Measurements from ENCODE around the gene OR1D5.

OR1D5 gene

DNA sequence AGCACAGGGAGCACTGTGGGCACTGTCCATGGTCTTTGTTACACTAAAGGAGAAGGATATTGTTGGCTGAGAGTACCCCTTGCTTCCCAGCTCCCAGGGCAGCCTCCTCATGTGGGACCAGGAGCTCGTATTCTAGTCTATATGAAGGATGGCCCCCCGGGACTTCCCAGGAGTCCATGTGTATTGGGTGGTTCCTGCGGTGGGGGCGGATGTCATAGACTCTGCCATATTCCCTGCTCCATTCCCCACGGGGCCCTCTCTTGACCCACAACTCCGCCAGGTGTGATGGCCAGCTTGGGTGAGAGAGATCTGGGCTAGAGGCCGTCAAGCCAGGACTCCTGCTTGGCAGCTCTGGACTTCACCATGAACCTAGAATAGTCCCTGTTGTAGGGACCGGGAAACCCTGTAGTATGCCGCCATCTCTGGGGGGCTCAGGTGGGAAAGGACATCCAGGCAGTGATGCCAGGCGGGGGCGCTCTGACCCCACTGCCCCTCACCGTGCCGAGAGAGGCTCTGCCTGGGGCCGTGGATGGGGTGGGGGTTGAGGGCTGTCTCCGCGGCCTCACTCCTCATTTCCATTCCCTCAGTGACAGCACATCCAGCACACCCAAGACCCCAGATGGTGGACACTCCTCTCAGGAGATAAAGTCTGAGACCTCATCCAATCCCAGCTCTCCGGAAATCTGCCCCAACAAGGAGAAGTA is 37.8 kb downstream of the OR1D5 start:
- H3K4me1 Mint-ChIP-seq (ENCODE audit: low read depth): no peaks in the 10 kb centered on the region
- no peak overlapping the region for H3K27ac Mint-ChIP-seq
- H3K36me3 Mint-ChIP-seq: peaks cover 33% of the 10 kb centered on the region
- H3K27me3 Mint-ChIP-seq: no peaks in the 10 kb centered on the region
- H3K4me3 Mint-ChIP-seq: no peak overlapping the region
- peaks cover 12% of the 10 kb centered on the region for H3K9me3 Mint-ChIP-seq (ENCODE audit: low read depth)

DNA sequence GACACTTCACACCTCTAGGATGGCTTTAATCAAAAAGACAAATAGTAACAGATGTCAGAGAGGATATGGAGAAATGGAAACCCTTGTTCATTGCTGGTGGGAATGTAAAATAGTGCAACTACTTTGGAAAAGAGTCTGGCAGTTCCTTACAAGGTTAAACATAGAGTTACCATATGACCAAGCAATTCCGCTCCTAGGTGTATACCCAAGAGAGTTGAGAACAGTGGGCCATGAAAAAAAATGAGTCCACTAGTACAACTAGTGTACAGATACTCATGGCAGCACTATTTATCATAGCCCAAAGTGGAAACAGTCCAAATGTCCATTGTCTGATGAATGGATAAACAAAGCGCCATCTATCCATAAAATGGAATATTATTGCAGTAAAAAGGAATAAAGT is 39.1 kb downstream of the OR1D5 start:
- Mint-ChIP-seq H3K4me1 (ENCODE audit: low read depth) (no peaks in the 10 kb centered on the region), H3K36me3 (peaks cover 31% of the 10 kb centered on the region), H3K9me3 (ENCODE audit: low read depth) (peaks cover 12% of the 10 kb centered on the region), H3K27ac (no peak overlapping the region), H3K4me3 (no peak overlapping the region), H3K27me3 (no peaks in the 10 kb centered on the region)

DNA sequence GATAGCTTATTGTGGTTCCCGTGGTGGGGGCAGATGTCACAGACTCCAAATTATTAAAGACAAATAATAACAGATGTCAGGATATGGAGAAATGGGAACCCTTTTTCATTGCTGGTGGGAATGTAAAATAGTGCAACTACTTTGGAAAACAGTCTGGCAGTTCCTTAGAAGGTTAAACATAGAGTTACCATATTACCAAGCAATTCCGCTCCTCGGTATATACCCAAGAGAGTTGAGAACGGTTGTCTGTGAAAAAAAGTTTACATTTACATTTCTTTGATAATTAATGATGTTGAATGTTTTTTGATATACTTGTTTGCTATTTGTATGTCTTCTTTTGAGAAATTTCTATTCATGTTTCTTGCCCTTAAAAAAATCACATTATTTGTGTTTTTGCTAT is 41.2 kb downstream of the OR1D5 start:
- no peaks in the 10 kb centered on the region for H3K4me1 Mint-ChIP-seq (ENCODE audit: low read depth)
- peaks cover 12% of the 10 kb centered on the region for H3K9me3 Mint-ChIP-seq (ENCODE audit: low read depth)
- H3K27ac Mint-ChIP-seq: no peak overlapping the region
- H3K4me3 Mint-ChIP-seq: no peak overlapping the region
- H3K27me3 Mint-ChIP-seq: no peaks in the 10 kb centered on the region
- H3K36me3 Mint-ChIP-seq: peaks cover 30% of the 10 kb centered on the region

DNA sequence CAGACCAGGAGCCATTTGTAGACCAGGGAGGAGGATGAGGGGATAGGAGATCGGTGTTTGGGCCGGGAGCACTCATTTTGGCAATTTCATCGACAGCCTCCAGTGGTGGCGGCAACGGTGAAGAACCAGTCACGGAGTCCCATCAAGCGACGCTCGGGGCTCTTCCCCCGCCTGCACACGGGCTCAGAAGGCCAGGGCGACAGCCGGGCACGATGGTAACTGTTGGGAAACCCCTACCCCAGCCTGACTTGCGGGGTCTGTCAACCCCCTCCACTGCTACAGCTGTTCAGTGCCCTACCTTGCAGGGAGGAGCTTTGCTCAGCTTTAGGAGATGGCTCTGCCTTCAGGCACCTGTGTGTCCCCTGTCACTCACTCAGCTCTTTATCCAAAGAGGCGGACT is 43.0 kb downstream of the OR1D5 start:
- H3K9me3 Mint-ChIP-seq (ENCODE audit: low read depth): peaks cover 12% of the 10 kb centered on the region
- no peak overlapping the region for H3K4me3 Mint-ChIP-seq
- no peak overlapping the region for H3K27ac Mint-ChIP-seq
- H3K27me3 Mint-ChIP-seq: no peaks in the 10 kb centered on the region
- H3K4me1 Mint-ChIP-seq (ENCODE audit: low read depth): no peaks in the 10 kb centered on the region
- peaks cover 30% of the 10 kb centered on the region for H3K36me3 Mint-ChIP-seq

DNA sequence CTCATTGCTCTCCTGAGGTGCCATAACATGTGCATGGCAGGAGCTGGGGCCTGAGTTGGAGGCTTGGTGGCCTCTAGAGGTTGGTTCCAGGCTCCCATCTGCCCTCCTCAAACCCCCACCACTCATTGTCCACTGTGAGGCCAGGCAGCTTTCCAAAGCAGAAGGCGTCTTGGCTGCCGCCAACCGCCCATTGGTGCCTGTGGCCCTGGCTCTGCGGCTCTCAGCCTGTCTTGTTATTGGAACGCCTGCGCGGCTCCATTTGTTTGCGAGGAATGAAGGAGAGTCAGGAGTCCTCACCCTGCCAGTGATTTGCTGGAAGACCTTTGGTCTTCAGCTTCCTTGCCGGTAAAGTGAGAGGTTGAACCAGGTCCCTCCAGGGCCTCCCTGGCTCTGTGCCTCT is 43.6 kb downstream of the OR1D5 start:
- no peak overlapping the region for H3K4me3 Mint-ChIP-seq
- H3K27me3 Mint-ChIP-seq: no peaks in the 10 kb centered on the region
- peaks cover 12% of the 10 kb centered on the region for H3K9me3 Mint-ChIP-seq (ENCODE audit: low read depth)
- no peaks in the 10 kb centered on the region for H3K4me1 Mint-ChIP-seq (ENCODE audit: low read depth)
- peaks cover 30% of the 10 kb centered on the region for H3K36me3 Mint-ChIP-seq
- no peak overlapping the region for H3K27ac Mint-ChIP-seq

DNA sequence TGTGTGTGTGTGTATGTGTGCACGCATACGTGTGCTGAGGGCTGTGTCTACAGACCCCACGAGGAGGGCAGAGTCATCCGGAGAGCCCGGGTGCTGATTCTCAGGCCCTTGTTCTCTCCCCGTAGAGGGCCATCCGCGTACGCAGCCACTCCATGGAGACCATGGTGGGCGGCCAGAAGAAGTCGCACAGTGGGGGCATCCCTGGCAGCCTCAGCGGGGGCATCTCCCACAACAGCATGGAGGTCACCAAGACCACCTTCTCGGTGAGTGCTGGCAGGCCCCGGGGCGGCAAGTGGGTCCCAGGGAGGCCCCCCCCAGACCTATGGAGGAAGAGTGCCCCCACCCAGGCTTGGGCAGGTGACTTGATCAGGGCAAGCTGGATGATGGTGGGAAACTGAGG is 45.5 kb downstream of the OR1D5 start:
- Mint-ChIP-seq H3K27me3 (no peaks in the 10 kb centered on the region), H3K27ac (no peak overlapping the region), H3K9me3 (ENCODE audit: low read depth) (peaks cover 8% of the 10 kb centered on the region), H3K4me1 (ENCODE audit: low read depth) (no peaks in the 10 kb centered on the region), H3K36me3 (peaks cover 25% of the 10 kb centered on the region), H3K4me3 (no peak overlapping the region)

DNA sequence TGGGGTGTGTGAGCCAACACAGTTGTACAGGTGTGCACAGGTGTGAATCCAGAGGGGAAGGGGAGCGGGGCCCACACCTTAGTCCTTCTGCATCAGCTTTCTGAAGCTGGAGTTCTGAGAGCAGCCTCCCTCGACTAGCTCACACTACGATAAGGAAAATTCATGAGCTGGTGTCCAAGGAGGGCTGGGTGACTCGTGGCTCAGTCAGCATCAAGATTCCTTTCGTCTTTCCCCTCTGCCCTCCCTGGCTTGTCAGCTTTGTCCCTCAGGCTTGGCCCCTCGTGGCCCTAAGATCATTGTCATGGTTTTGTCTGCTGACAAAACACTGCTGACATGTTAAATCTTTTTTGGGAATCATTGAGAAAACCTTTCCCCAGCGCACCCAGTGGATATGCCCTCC is 47.5 kb downstream of the OR1D5 start:
- H3K27ac Mint-ChIP-seq: no peak overlapping the region
- H3K4me1 Mint-ChIP-seq (ENCODE audit: low read depth): no peaks in the 10 kb centered on the region
- H3K27me3 Mint-ChIP-seq: no peaks in the 10 kb centered on the region
- H3K36me3 Mint-ChIP-seq: peaks cover 10% of the 10 kb centered on the region
- no peak overlapping the region for H3K4me3 Mint-ChIP-seq
- no peaks in the 10 kb centered on the region for H3K9me3 Mint-ChIP-seq (ENCODE audit: low read depth)

DNA sequence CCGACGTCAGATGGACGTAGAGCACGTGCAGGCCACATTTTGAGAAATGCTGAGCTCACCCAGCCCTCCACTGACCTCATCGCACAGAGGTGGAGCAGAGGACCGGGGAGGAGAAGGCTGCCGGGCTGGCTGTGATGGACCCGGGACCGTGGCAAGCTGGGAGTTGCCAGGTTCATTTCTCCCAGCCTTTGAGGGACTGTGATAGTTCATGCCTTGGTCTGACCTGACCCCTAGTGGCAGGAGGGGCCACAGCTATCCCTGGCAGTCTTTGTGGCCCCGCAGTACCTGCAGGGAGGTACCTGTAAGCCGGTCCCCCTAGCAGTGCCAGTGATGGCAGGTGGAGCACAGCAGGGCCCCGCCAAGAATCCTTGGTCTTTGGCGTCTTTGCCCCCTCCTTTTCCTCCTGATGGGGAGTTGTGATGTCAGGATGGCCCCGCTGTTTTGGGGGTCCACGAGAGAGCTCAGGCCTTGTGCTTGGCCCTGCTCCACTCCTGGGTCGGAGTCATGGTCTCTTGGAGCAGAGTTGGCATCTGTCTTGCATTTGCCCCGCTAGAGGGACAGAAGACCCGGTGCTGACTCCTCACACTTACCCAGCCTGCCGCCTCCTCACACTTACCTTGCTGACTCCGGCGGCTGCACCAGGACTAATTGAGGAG is 50.4 kb downstream of the OR1D5 start:
- no peaks in the 10 kb centered on the region for H3K9me3 Mint-ChIP-seq (ENCODE audit: low read depth)

More for the DNA sequence above, 50.4 kb downstream of the OR1D5 start:
- H3K4me3 Mint-ChIP-seq: no peak overlapping the region
- H3K27me3 Mint-ChIP-seq: no peaks in the 10 kb centered on the region
- H3K4me1 Mint-ChIP-seq (ENCODE audit: low read depth): no peaks in the 10 kb centered on the region
- H3K27ac Mint-ChIP-seq: no peak overlapping the region
- H3K36me3 Mint-ChIP-seq: peaks cover 10% of the 10 kb centered on the region

All from activated naive CD8-positive, alpha-beta T cell (primary cell).